Natural killer cell (primary cell): ENCODE data around the gene SLCO3A1. TPM values are rescaled to one million over a fixed set of nuclear protein-coding genes. Genes with fewer than 3 reads are reported as not detected.

Experiments
- ATAC-seq, 3 donors: fragments of 150-1000 bp in 2 of 3; fragments of 200-7000 bp in 1 of 3; cut with Tn5 transposase; 1 replicate in 1 of 3; 2 replicates in 2 of 3; pipeline ENCODE4 v1.10.0; 2021; ENCODE audit warnings: mild to moderate bottlenecking in 2 of 3, moderate library complexity in 2 of 3
- DNase-seq, 2 donors: peaks; one replicate each; pipeline versions ENCODE4 v3.0.0 to v3.0.0-alpha.2; 2013 to 2021; ENCODE audit warnings: mixed read lengths in 1 of 2
- H3K27ac ChIP-seq: one replicate; pipeline ENCODE4 v1.5.1; 2013; ENCODE audit warnings: mild to moderate bottlenecking, low read length
- H3K27me3 ChIP-seq: one replicate; pipeline ENCODE4 v1.6.1; 2013; ENCODE audit warnings: low read length; ENCODE audit not compliant: control insufficient read depth, insufficient read depth
- H3K36me3 ChIP-seq: one replicate; pipeline ENCODE4 v1.6.1; 2013; ENCODE audit warnings: low read length; ENCODE audit not compliant: control insufficient read depth, insufficient read depth
- H3K4me1 ChIP-seq: one replicate; pipeline ENCODE4 v1.6.1; 2013; ENCODE audit warnings: low read length; ENCODE audit not compliant: control insufficient read depth, insufficient read depth
- H3K4me3 ChIP-seq: one replicate; pipeline ENCODE4 v1.5.1; 2013; ENCODE audit warnings: low read length
- H3K9me3 ChIP-seq: one replicate; pipeline ENCODE4 v1.6.1; 2013; ENCODE audit warnings: low read length; ENCODE audit not compliant: control insufficient read depth, insufficient read depth
- H3K27ac Mint-ChIP-seq, 2 donors: one replicate each; pipeline ENCODE4 v1.8.0; 2022; ENCODE audit warnings: mild to moderate bottlenecking in 2 of 2, mixed read lengths in 2 of 2, moderate library complexity in 1 of 2
- H3K27me3 Mint-ChIP-seq, 2 donors: one replicate each; pipeline ENCODE4 v1.8.0; 2022; ENCODE audit warnings: low read depth in 2 of 2, mixed read lengths in 2 of 2
- H3K36me3 Mint-ChIP-seq: one replicate; pipeline ENCODE4 v1.8.0; 2022; ENCODE audit warnings: mixed read lengths
- H3K4me1 Mint-ChIP-seq, 2 donors: one replicate each; pipeline ENCODE4 v1.8.0; 2022; ENCODE audit warnings: mixed read lengths in 2 of 2
- H3K4me3 Mint-ChIP-seq: one replicate; pipeline ENCODE4 v1.8.0; 2022; ENCODE audit warnings: mild to moderate bottlenecking, moderate library complexity, mixed read lengths
- H3K9me3 Mint-ChIP-seq, 2 donors: one replicate each; pipeline ENCODE4 v1.8.0; 2022; ENCODE audit warnings: mixed read lengths in 2 of 2
- CTCF ChIP-seq: fragments of 200-600 bp; IDR thresholded peaks from one replicate; pipeline ENCODE4 v1.8.0; 2022; ENCODE audit warnings: antibody characterized with exemption
- WGBS: methylation state at CpG from one replicate; pipeline ENCODE4 v1.1.7; 2013; ENCODE audit warnings: missing lambda C conversion rate; ENCODE audit not compliant: insufficient coverage; 5-methylcytosine and 5-hydroxymethylcytosine counted together
- intact Hi-C: fragments of 100-400 bp; cut with micrococcal nuclease; formaldehyde crosslinking; loops from one replicate; pipeline ENCODE4 v1.14.2; 2022
- total RNA-seq, 4 donors: library from RNA; stranded (reverse); fragments of 120-200 nt in 1 of 4; gene quantifications; one replicate each; pipeline versions ENCODE4 v1.2.3 to v1.2.4, GENCODE V29; 2013 to 2022

The SLCO3A1 gene
- total RNA-seq, 3 donors from 2014 or later (not counting 1 experiment from before 2014, with no cell fraction given), result 48.5 to 73.5 (median 68.8) TPM

- no peaks in the 10 kb centered on the region for H3K36me3 ChIP-seq
- H3K4me1 Mint-ChIP-seq, result peaks cover 0 to 22% of the 10 kb centered on the region in 2 donors
- intact Hi-C loops, result loop anchor here (2.0 to 5.0 kb wide), 2 partner anchors 375 to 779 kb away; no protein-coding TSS in a partner anchor
- H3K27ac Mint-ChIP-seq, result no peak overlapping the region
- no peak overlapping the region for H3K4me3 Mint-ChIP-seq
- no peak overlapping the region for H3K27ac ChIP-seq
- no peaks in the 10 kb centered on the region for H3K27me3 Mint-ChIP-seq
- H3K9me3 ChIP-seq, result no peaks in the 10 kb centered on the region
- DNase-seq (peak; percentile 38 to 66), ATAC-seq (peak in 2 of 3 donors; percentile 61 to 68)
- H3K9me3 Mint-ChIP-seq, result no peaks in the 10 kb centered on the region
- no peaks in the 10 kb centered on the region for H3K27me3 ChIP-seq
- H3K4me1 ChIP-seq, result peaks cover 4% of the 10 kb centered on the region
- TF ChIP-seq CTCF, result peak; percentile 81
- no peaks in the 10 kb centered on the region for H3K36me3 Mint-ChIP-seq
- no peak overlapping the region for H3K4me3 ChIP-seq
- 26% methylated on average over 9 of the region's 10 CpGs for WGBS
Measured at GRCh38 chr15:92082006-92082843, 228.7 kb downstream of the SLCO3A1 start.

GRCh38 chr15:92083190-92083589 is 229.7 kb downstream of the SLCO3A1 start:
- peaks cover 0 to 27% of the 10 kb centered on the region in 2 donors for H3K4me1 Mint-ChIP-seq
- ATAC-seq (no peak), DNase-seq (no peak)
- Histone ChIP-seq H3K27me3 (no peaks in the 10 kb centered on the region), H3K36me3 (no peaks in the 10 kb centered on the region), H3K27ac (no peak overlapping the region), H3K4me1 (peaks cover 4% of the 10 kb centered on the region), H3K9me3 (no peaks in the 10 kb centered on the region), H3K4me3 (no peak overlapping the region)
- no peak overlapping the region for H3K27ac Mint-ChIP-seq
- intact Hi-C loops, result loop anchor here (2.0 to 5.0 kb wide), 2 partner anchors 376 to 780 kb away; no protein-coding TSS in a partner anchor
- 95% methylated on average over 3 of the region's 4 CpGs for WGBS
- no peak for TF ChIP-seq CTCF
- no peak overlapping the region for H3K4me3 Mint-ChIP-seq
- H3K36me3 Mint-ChIP-seq, result no peaks in the 10 kb centered on the region
- no peaks in the 10 kb centered on the region for H3K27me3 Mint-ChIP-seq
- no peaks in the 10 kb centered on the region for H3K9me3 Mint-ChIP-seq

GRCh38 chr15:92087211-92087610 is 233.7 kb downstream of the SLCO3A1 start:
- no peaks in the 10 kb centered on the region for H3K36me3 Mint-ChIP-seq
- peaks cover 4% of the 10 kb centered on the region for H3K4me1 ChIP-seq
- H3K27ac ChIP-seq, result no peak overlapping the region
- H3K27me3 ChIP-seq, result no peaks in the 10 kb centered on the region
- DNase-seq (no peak), ATAC-seq (no peak)
- H3K27ac Mint-ChIP-seq, result no peak overlapping the region
- no peaks in the 10 kb centered on the region for H3K9me3 ChIP-seq
- H3K4me3 Mint-ChIP-seq, result no peak overlapping the region
- intact Hi-C loops, result no loop called here
- TF ChIP-seq CTCF, result no peak
- no peak overlapping the region for H3K4me3 ChIP-seq
- peaks cover 5 to 16% of the 10 kb centered on the region in 2 donors for H3K4me1 Mint-ChIP-seq
- no peaks in the 10 kb centered on the region for H3K36me3 ChIP-seq
- H3K27me3 Mint-ChIP-seq, result no peaks in the 10 kb centered on the region
- 94% methylated on average over 2 of the region's 2 CpGs for WGBS
- no peaks in the 10 kb centered on the region for H3K9me3 Mint-ChIP-seq
